Caco-2 (cell line): ENCODE data around the gene FAM174B. TPM values are rescaled to one million over a fixed set of nuclear protein-coding genes. Genes with fewer than 3 reads are reported as not detected.

ENCODE experiments used
- BruUV-seq: library from RNA; stranded (reverse); fragments of 400-500 nt; replicated peaks from 2 replicates; lab custom pipeline; 2021; lab: Mats Ljungman, UMichigan
- CTCF ChIA-PET: fragments of 300-600 bp; sonication (Branson Sonifier 250); formaldehyde crosslinking; loops from one replicate; lab custom pipeline; 2022; ENCODE audit warnings: antibody characterized with exemption; lab: Charles Lee
- POLR2A ChIA-PET: fragments of 300-600 bp; sonication (Branson Sonifier 250); formaldehyde crosslinking; loops from one replicate; lab custom pipeline; 2022; ENCODE audit warnings: antibody characterized with exemption; lab: Charles Lee
- DNase-seq, 2 experiments: peaks; one replicate each; pipeline versions ENCODE4 v3.0.0 to v3.0.0-alpha.2; 2020 to 2022
- H3K27me3 ChIP-seq: replicated peaks from 2 replicates; pipeline ENCODE4 v1.6.0; 2011; ENCODE audit warnings: low read length; ENCODE audit not compliant: control insufficient read depth, insufficient read depth
- H3K36me3 ChIP-seq: 2 replicates; pipeline ENCODE4 v1.5.1; 2011; ENCODE audit warnings: low read length; ENCODE audit not compliant: control insufficient read depth, insufficient read depth
- H3K4me1 ChIP-seq: fragments of 250-450 bp; sonication (Bioruptor Pico); 2 replicates; pipeline ENCODE4 v1.5.1; 2020; ENCODE audit warnings: mild to moderate bottlenecking
- H3K4me3 ChIP-seq: 2 replicates; pipeline ENCODE4 v1.5.1; 2011; ENCODE audit warnings: low read depth, mild to moderate bottlenecking, control low read depth, low read length
- H3K9me3 ChIP-seq: fragments of 250-450 bp; sonication (Bioruptor Pico); 2 replicates; pipeline ENCODE4 v1.5.1; 2020; ENCODE audit warnings: mild to moderate bottlenecking, moderate library complexity
- H3K27ac Mint-ChIP-seq: one replicate; pipeline ENCODE4 v1.8.0; 2022; ENCODE audit warnings: mixed read lengths; ENCODE audit not compliant: unreplicated experiment
- H3K27me3 Mint-ChIP-seq: one replicate; pipeline ENCODE4 v1.8.0; 2022; ENCODE audit warnings: mixed read lengths; ENCODE audit not compliant: insufficient read depth, unreplicated experiment
- H3K36me3 Mint-ChIP-seq: one replicate; pipeline ENCODE4 v1.8.0; 2022; ENCODE audit warnings: mild to moderate bottlenecking, mixed read lengths; ENCODE audit not compliant: insufficient read depth, unreplicated experiment
- H3K4me1 Mint-ChIP-seq: one replicate; pipeline ENCODE4 v1.8.0; 2022; ENCODE audit warnings: low read depth, mixed read lengths; ENCODE audit not compliant: unreplicated experiment
- H3K4me3 Mint-ChIP-seq: one replicate; pipeline ENCODE4 v1.8.0; 2022; ENCODE audit warnings: mild to moderate bottlenecking, moderate library complexity, mixed read lengths; ENCODE audit not compliant: unreplicated experiment
- H3K9me3 Mint-ChIP-seq: one replicate; pipeline ENCODE4 v1.8.0; 2022; ENCODE audit warnings: mixed read lengths; ENCODE audit not compliant: unreplicated experiment
- CTCF ChIP-seq, 2 experiments: fragments of 200-600 bp in 1 of 2; IDR thresholded peaks; 1 replicate in 1 of 2; 2 replicates in 1 of 2; pipeline versions ENCODE4 v1.5.1 to v1.8.0; 2011 to 2022; ENCODE audit warnings: antibody characterized with exemption in 1 of 2, control low read depth in 1 of 2, inconsistent platforms in 1 of 2, low read depth in 1 of 2, low read length in 1 of 2, mild to moderate bottlenecking in 1 of 2, moderate library complexity in 1 of 2; ENCODE audit not compliant: insufficient read depth in 1 of 2, severe bottlenecking in 1 of 2, unreplicated experiment in 1 of 2
- intact Hi-C: fragments of 100-400 bp; cut with micrococcal nuclease; formaldehyde crosslinking; loops from one replicate; pipeline ENCODE4 v1.10.0; 2022; ENCODE audit not compliant: unreplicated experiment
- total RNA-seq: library from RNA; stranded (reverse); gene quantifications from 2 replicates; pipeline ENCODE4 v1.2.3, GENCODE V29; 2022

The FAM174B gene
- total RNA-seq, 1 experiment from 2014 or later: 79.4 TPM

DNA sequence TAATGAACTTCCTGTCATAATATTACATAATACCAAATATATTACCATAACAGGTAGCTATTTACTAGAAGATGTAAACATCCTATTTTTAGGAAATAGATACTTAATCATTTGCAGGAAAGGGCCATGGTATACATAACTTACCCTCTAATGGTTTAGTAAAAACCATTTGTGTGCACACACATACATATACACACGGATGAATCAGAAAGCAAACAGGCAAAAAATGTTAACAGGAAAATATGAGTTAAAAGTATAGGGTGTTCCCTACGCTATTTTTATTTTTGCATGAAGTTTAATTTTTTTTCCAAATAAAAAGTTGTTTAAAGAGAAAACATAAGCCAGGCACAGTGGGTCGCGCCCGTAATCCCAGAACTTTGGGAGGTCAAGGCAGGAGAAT lies 34.6 kb downstream of the FAM174B start:
- peaks cover 47% of the 10 kb centered on the region for H3K4me1 Mint-ChIP-seq
- Histone ChIP-seq H3K27me3 (no peaks in the 10 kb centered on the region), H3K36me3 (no peaks in the 10 kb centered on the region; the same call in 1 of the 2 replicates), H3K9me3 (no peaks in the 10 kb centered on the region), H3K4me3 (no peak overlapping the region), H3K4me1 (peaks cover 37% of the 10 kb centered on the region)
- POLR2A ChIA-PET: no interaction called here
- intact Hi-C loops: no loop called here
- CTCF ChIA-PET: interaction anchor here (0.7 kb wide), 1 partner anchor 533 kb away, joined by 3 read pairs; no protein-coding TSS in a partner anchor
- no peaks in the 10 kb centered on the region for H3K27me3 Mint-ChIP-seq
- H3K4me3 Mint-ChIP-seq: no peak overlapping the region
- H3K36me3 Mint-ChIP-seq: peaks cover 50% of the 10 kb centered on the region
- H3K27ac Mint-ChIP-seq: no peak overlapping the region
- no peaks in the 10 kb centered on the region for H3K9me3 Mint-ChIP-seq
- DNase-seq: no peak
- TF ChIP-seq CTCF (IDR thresholded peaks at IDR 0.05; ENCODE audit: insufficient read depth in 1 of 2, low read depth in 1 of 2, low read length in 1 of 2, severe bottlenecking in 1 of 2, unreplicated experiment in 1 of 2): no peak
- no TSS peak for BruUV-seq

GRCh38 chr15:92619145-92620101 lies 36.2 kb downstream of the FAM174B start:
- POLR2A ChIA-PET: no interaction called here

More at GRCh38 chr15:92619145-92620101, 36.2 kb downstream of the FAM174B start:
- Histone ChIP-seq H3K27me3 (no peaks in the 10 kb centered on the region), H3K4me3 (no peak overlapping the region), H3K36me3 (no peaks in the 10 kb centered on the region; the same call in 1 of the 2 replicates), H3K9me3 (no peaks in the 10 kb centered on the region), H3K4me1 (peaks cover 37% of the 10 kb centered on the region)
- BruUV-seq: no TSS peak
- Mint-ChIP-seq H3K4me3 (peak overlapping the region; percentile 9), H3K9me3 (no peaks in the 10 kb centered on the region), H3K36me3 (peaks cover 60% of the 10 kb centered on the region), H3K27ac (peak overlapping the region; percentile 86), H3K27me3 (no peaks in the 10 kb centered on the region), H3K4me1 (peaks cover 40% of the 10 kb centered on the region)
- DNase-seq: no peak
- CTCF ChIA-PET: no interaction called here
- intact Hi-C loops: loop anchor here (5.0 kb wide), 1 partner anchor 97 kb away; no protein-coding TSS in a partner anchor
- TF ChIP-seq CTCF (IDR thresholded peaks at IDR 0.05; ENCODE audit: insufficient read depth in 1 of 2, low read depth in 1 of 2, low read length in 1 of 2, severe bottlenecking in 1 of 2, unreplicated experiment in 1 of 2): no peak
